OCI-LY1 (cell line): Measurements from ENCODE around the gene NUDCD3.

Source experiments
- H2AFZ ChIP-seq: fragments of 200-600 bp; sonication (generic), shearing (Covaris generic); 2 replicates; pipeline ENCODE4 v1.6.0; 2014; ENCODE audit warnings: antibody characterized with exemption, mild to moderate bottlenecking, low read length
- H3F3A ChIP-seq: fragments of 200-600 bp; sonication (generic), shearing (Covaris generic); 2 replicates; pipeline ENCODE4 v1.6.0; 2014; ENCODE audit warnings: mild to moderate bottlenecking, antibody characterized with exemption, low read length, moderate library complexity; ENCODE audit not compliant: insufficient read depth
- H3K27ac ChIP-seq: fragments of 200-600 bp; sonication (generic); 2 replicates; pipeline ENCODE4 v1.5.1; 2014; ENCODE audit warnings: low read length, mixed run types, mild to moderate bottlenecking, low read depth; ENCODE audit not compliant: poor library complexity, severe bottlenecking
- H3K27me3 ChIP-seq: fragments of 200-600 bp; sonication (generic); 2 replicates; pipeline ENCODE4 v1.6.0; 2014; ENCODE audit warnings: antibody characterized with exemption, mild to moderate bottlenecking, low read length, moderate library complexity; ENCODE audit not compliant: insufficient read depth
- H3K36me3 ChIP-seq: fragments of 200-600 bp; sonication (generic); 2 replicates; pipeline ENCODE4 v1.6.1; 2014; ENCODE audit warnings: mild to moderate bottlenecking, antibody characterized with exemption, low read length, moderate library complexity, mixed read lengths; ENCODE audit not compliant: insufficient read depth
- H3K4me1 ChIP-seq: fragments of 200-600 bp; sonication (generic); 2 replicates; pipeline ENCODE4 v1.5.1; 2014; ENCODE audit warnings: mild to moderate bottlenecking, low read length, moderate library complexity; ENCODE audit not compliant: insufficient read depth, severe bottlenecking
- H3K4me2 ChIP-seq: fragments of 200-600 bp; sonication (generic), shearing (Covaris generic); 2 replicates; pipeline ENCODE4 v1.6.1; 2014; ENCODE audit warnings: low read length
- H3K4me3 ChIP-seq: fragments of 200-600 bp; sonication (generic); 2 replicates; pipeline ENCODE4 v1.5.1; 2014; ENCODE audit warnings: low read length, low read depth, mild to moderate bottlenecking, mixed read lengths; ENCODE audit not compliant: poor library complexity, severe bottlenecking
- H3K79me2 ChIP-seq: fragments of 200-600 bp; shearing (Covaris generic); 2 replicates; pipeline ENCODE4 v1.6.1; 2016; ENCODE audit warnings: mixed run types, low read length, mixed read lengths; ENCODE audit not compliant: insufficient read depth
- H3K9ac ChIP-seq: fragments of 200-600 bp; sonication (generic), shearing (Covaris generic); 2 replicates; pipeline ENCODE4 v1.6.1; 2014; ENCODE audit warnings: mild to moderate bottlenecking, low read length, mixed read lengths
- H3K9me2 ChIP-seq: fragments of 200-600 bp; sonication (generic), shearing (Covaris generic); 2 replicates; pipeline ENCODE4 v1.6.1; 2014; ENCODE audit warnings: low read depth, mild to moderate bottlenecking, low read length, mixed read lengths
- H3K9me3 ChIP-seq: fragments of 200-600 bp; shearing (Covaris generic); 2 replicates; pipeline ENCODE4 v1.6.1; 2014; ENCODE audit warnings: low read length, mixed read lengths
- H4K20me1 ChIP-seq: fragments of 200-600 bp; sonication (generic), shearing (Covaris generic); 2 replicates; pipeline ENCODE4 v1.6.0; 2016; ENCODE audit warnings: mild to moderate bottlenecking, low read length; ENCODE audit not compliant: insufficient read depth
- CTCF ChIP-seq: fragments of 200-600 bp; sonication (generic), shearing (Covaris generic); IDR thresholded peaks from 2 replicates; pipeline ENCODE4 v1.5.1; 2017; ENCODE audit warnings: mild to moderate bottlenecking, antibody characterized with exemption, low read length, moderate library complexity, mixed read lengths
- EZH2 ChIP-seq: fragments of 200-600 bp; sonication (generic), shearing (Covaris generic); IDR thresholded peaks from 2 replicates; pipeline ENCODE4 v1.8.0; 2017; ENCODE audit warnings: borderline replicate concordance, mixed run types, mild to moderate bottlenecking, antibody characterized with exemption, low read length, moderate library complexity, mixed read lengths

NUDCD3 gene

GRCh38 chr7:44380189-44380830, 110.1 kb downstream of the NUDCD3 start:
- H3F3A ChIP-seq: no peaks in the 10 kb centered on the region
- no peak overlapping the region for H3K4me3 ChIP-seq
- no peak overlapping the region for H3K27ac ChIP-seq
- no peaks in the 10 kb centered on the region for H4K20me1 ChIP-seq
- no peak overlapping the region for H2AFZ ChIP-seq
- no peaks in the 10 kb centered on the region for H3K27me3 ChIP-seq
- no peaks in the 10 kb centered on the region for H3K9me2 ChIP-seq
- H3K36me3 ChIP-seq: peaks cover 10% of the 10 kb centered on the region; the same call in 1 of the 2 replicates
- H3K9me3 ChIP-seq: no peaks in the 10 kb centered on the region
- H3K4me2 ChIP-seq: no peak overlapping the region
- TF ChIP-seq EZH2 (no peak), CTCF (no peak)
- no peaks in the 10 kb centered on the region for H3K79me2 ChIP-seq
- H3K4me1 ChIP-seq: peaks cover 11% of the 10 kb centered on the region
- no peak overlapping the region for H3K9ac ChIP-seq

GRCh38 chr7:44379366-44380188, 110.9 kb downstream of the NUDCD3 start:
- Histone ChIP-seq H3K4me2 (no peak overlapping the region), H3K27ac (no peak overlapping the region)

GRCh38 chr7:44378744-44379143, 111.7 kb downstream of the NUDCD3 start:
- no peak overlapping the region for H2AFZ ChIP-seq
- H3K9ac ChIP-seq: no peak overlapping the region
- H3K4me2 ChIP-seq: no peak overlapping the region
- H3K9me2 ChIP-seq: no peaks in the 10 kb centered on the region
- H3K4me1 ChIP-seq: peaks cover 11% of the 10 kb centered on the region
- TF ChIP-seq CTCF: no peak
- no peak for TF ChIP-seq EZH2
- no peak overlapping the region for H3K4me3 ChIP-seq
- H3K27ac ChIP-seq: no peak overlapping the region
- no peaks in the 10 kb centered on the region for H3K27me3 ChIP-seq
- H3K36me3 ChIP-seq: no peaks in the 10 kb centered on the region
- H4K20me1 ChIP-seq: no peaks in the 10 kb centered on the region
- H3F3A ChIP-seq: no peaks in the 10 kb centered on the region
- no peaks in the 10 kb centered on the region for H3K79me2 ChIP-seq
- H3K9me3 ChIP-seq: no peaks in the 10 kb centered on the region

More at GRCh38 chr7:44379366-44380188, 110.9 kb downstream of the NUDCD3 start:
- Histone ChIP-seq H3F3A (no peaks in the 10 kb centered on the region), H2AFZ (no peak overlapping the region), H3K9me2 (no peaks in the 10 kb centered on the region), H4K20me1 (no peaks in the 10 kb centered on the region), H3K4me3 (no peak overlapping the region), H3K4me1 (peaks cover 11% of the 10 kb centered on the region), H3K27me3 (no peaks in the 10 kb centered on the region), H3K79me2 (no peaks in the 10 kb centered on the region), H3K9ac (no peak overlapping the region), H3K36me3 (peaks cover 3% of the 10 kb centered on the region; the same call in 1 of the 2 replicates), H3K9me3 (no peaks in the 10 kb centered on the region)
- TF ChIP-seq CTCF (no peak), EZH2 (no peak)
